Neutrophil (primary cell): ENCODE results near the gene RAET1G.

Experiments used
- H3K27ac ChIP-seq: fragments of 200-600 bp; sonication (generic); 2 replicates; pipeline ENCODE4 v1.5.1; 2016; ENCODE audit warnings: mild to moderate bottlenecking, moderate library complexity
- H3K27me3 ChIP-seq: fragments of 200-600 bp; sonication (generic); 2 replicates; pipeline ENCODE4 v1.6.0; 2016; ENCODE audit warnings: mild to moderate bottlenecking
- H3K36me3 ChIP-seq: fragments of 200-600 bp; sonication (generic); 2 replicates; pipeline ENCODE4 v1.5.1; 2017
- H3K4me1 ChIP-seq, 2 experiments: fragments of 200-600 bp in 1 of 2; sonication (generic) in 1 of 2; 1 replicate in 1 of 2; 2 replicates in 1 of 2; pipeline versions ENCODE4 v1.5.1 to v1.6.1; 2013 to 2016; ENCODE audit warnings: low read depth in 1 of 2, low read length in 1 of 2, mild to moderate bottlenecking in 1 of 2, moderate library complexity in 1 of 2; ENCODE audit not compliant: control insufficient read depth in 1 of 2, insufficient read depth in 1 of 2
- H3K4me3 ChIP-seq, 2 experiments: fragments of 200-600 bp in 1 of 2; sonication (generic) in 1 of 2; 1 replicate in 1 of 2; 2 replicates in 1 of 2; pipeline ENCODE4 v1.5.1; 2013 to 2016; ENCODE audit warnings: low read depth in 1 of 2, low read length in 1 of 2, mild to moderate bottlenecking in 1 of 2, moderate library complexity in 1 of 2
- H3K9me3 ChIP-seq: fragments of 200-600 bp; sonication (generic); 2 replicates; pipeline ENCODE4 v1.5.1; 2016
- CTCF ChIP-seq: fragments of 200-600 bp; sonication (generic); IDR thresholded peaks from 2 replicates; pipeline ENCODE4 v1.5.1; 2016; ENCODE audit warnings: antibody characterized with exemption

The RAET1G gene

GRCh38 chr6:149942461-149942829 is 19.5 kb upstream of the RAET1G start:
- Histone ChIP-seq H3K27ac (no peak overlapping the region), H3K27me3 (peaks cover 82% of the 10 kb centered on the region), H3K9me3 (no peaks in the 10 kb centered on the region), H3K4me3 (peak overlapping the region in 1 of 2 experiments; percentile 60), H3K36me3 (no peaks in the 10 kb centered on the region), H3K4me1 (peaks cover 16 to 24% of the 10 kb centered on the region in 2 experiments)
- no peak for TF ChIP-seq CTCF

GRCh38 chr6:149941583-149942460 is 18.9 kb upstream of the RAET1G start, which contains the start of gene ULBP2:
TSS of gene ULBP2 (plus strand) at chr6:149942014. CDS start at chr6:149942073, 59 bp downstream.
- Histone ChIP-seq H3K27ac (no peak within 1 kb of the TSS), H3K27me3 (peaks cover 86% of the 10 kb centered on the region), H3K4me3 (peak within 1 kb of the TSS; percentile 55 to 60), H3K4me1 (peaks cover 16 to 24% of the 10 kb centered on the region in 2 experiments), H3K9me3 (no peaks in the 10 kb centered on the region), H3K36me3 (no peaks in the 10 kb centered on the region)
- no peak for TF ChIP-seq CTCF

DNA sequence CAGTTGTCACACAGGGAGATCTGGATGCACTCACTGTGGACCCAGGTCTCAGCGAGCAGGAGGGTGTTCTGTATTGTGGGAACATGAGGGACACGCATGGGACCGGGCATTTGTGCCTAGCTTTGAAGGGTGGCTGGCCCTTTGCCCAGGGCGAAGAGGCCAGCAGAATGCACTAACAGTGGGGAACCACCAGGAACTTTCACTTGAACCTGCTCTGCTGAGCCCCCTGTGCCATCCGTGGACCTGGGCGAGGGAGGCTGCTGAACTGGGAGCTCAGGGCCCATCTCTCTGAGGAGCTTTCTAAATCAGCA is 17.7 kb upstream of the RAET1G start:
- no peak for TF ChIP-seq CTCF
- Histone ChIP-seq H3K9me3 (no peaks in the 10 kb centered on the region), H3K4me3 (no peak overlapping the region), H3K4me1 (peaks cover 16 to 24% of the 10 kb centered on the region in 2 experiments), H3K27me3 (peaks cover 90% of the 10 kb centered on the region), H3K36me3 (no peaks in the 10 kb centered on the region), H3K27ac (no peak overlapping the region)

DNA sequence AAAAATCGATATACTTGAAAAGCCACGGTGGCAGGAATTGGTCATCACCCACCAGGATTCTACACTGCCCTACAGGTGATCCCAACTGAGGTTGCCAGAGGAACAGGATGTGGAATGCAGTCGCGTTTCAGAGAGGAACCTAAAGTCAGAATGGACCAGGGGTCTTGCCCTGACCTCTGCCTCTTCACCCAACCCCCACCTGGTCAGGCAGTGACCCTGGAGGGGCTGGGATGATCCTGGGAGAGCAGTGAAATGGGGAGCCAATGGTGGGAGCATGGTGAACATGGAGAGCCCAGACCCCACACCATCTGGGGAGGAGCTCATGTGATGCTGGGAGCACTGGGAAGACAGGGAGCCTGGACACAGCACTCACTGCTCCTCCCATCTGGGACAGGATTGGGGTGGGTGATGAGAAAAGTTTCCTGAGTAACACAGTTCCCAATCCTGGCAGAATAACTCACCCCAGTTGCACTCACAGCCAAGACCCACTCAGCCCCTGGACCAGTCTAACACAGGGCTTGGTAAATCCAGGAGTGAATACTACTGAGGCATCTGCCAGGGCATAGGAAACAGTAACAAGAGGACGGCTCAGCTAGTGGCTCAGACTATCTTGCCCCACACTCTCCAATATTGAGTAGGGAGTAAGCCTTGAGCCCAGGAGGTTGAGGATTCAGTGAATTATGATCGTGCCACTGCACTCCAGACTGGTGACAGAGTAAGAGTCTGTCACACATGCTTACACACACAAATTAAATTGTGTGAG is 17.2 kb upstream of the RAET1G start:
- Histone ChIP-seq H3K36me3 (no peaks in the 10 kb centered on the region), H3K27ac (no peak overlapping the region), H3K4me1 (peaks cover 16 to 24% of the 10 kb centered on the region in 2 experiments), H3K27me3 (peaks cover 91% of the 10 kb centered on the region), H3K9me3 (no peaks in the 10 kb centered on the region), H3K4me3 (no peak overlapping the region)
- TF ChIP-seq CTCF: no peak

DNA sequence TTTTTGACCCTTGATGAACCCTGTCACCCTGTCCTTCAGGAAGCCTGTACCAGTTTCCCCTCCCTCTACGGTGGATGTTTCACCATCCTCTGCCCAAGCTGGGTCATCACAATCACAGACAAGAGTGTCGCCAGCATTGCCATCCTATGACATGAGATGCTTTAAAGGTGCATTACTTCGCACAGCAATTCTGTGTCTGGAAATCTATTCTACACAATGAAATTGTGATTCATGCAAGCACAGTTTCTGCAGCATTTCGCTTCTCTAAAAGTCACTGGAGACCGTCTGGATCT is 16.4 kb upstream of the RAET1G start:
- Histone ChIP-seq H3K27ac (no peak overlapping the region), H3K4me1 (peaks cover 16 to 24% of the 10 kb centered on the region in 2 experiments), H3K27me3 (peaks cover 98% of the 10 kb centered on the region), H3K36me3 (no peaks in the 10 kb centered on the region), H3K4me3 (no peak overlapping the region), H3K9me3 (no peaks in the 10 kb centered on the region)
- no peak for TF ChIP-seq CTCF
